ENCODE data around the gene SLC25A29.

DNA sequence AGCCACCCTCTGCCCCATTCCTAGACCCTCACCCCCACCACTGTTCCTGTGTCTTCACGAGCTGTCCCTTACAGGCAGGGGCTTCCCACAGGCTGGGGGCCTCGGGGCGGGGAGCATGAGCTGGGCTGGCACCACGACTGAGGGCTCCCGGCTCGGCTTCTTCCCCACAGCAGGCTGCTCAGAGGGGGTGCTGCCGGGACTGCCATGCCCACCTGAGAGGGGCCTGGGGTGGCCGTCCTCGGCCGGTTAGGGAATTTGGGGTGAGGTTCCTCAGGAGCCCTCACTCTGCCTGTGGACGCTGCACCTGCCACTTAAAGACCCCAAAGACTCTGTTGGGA lies 23.7 kb upstream of the SLC25A29 start:
- TF ChIP-seq, protein P1, sequence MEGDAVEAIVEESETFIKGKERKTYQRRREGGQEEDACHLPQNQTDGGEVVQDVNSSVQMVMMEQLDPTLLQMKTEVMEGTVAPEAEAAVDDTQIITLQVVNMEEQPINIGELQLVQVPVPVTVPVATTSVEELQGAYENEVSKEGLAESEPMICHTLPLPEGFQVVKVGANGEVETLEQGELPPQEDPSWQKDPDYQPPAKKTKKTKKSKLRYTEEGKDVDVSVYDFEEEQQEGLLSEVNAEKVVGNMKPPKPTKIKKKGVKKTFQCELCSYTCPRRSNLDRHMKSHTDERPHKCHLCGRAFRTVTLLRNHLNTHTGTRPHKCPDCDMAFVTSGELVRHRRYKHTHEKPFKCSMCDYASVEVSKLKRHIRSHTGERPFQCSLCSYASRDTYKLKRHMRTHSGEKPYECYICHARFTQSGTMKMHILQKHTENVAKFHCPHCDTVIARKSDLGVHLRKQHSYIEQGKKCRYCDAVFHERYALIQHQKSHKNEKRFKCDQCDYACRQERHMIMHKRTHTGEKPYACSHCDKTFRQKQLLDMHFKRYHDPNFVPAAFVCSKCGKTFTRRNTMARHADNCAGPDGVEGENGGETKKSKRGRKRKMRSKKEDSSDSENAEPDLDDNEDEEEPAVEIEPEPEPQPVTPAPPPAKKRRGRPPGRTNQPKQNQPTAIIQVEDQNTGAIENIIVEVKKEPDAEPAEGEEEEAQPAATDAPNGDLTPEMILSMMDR (IDR thresholded peaks at IDR 0.05): no peak
- no peak for TF ChIP-seq ZFX (IDR thresholded peaks at IDR 0.05; ENCODE audit: borderline replicate concordance)

Data from 22Rv1 (cell line).